K562 (cell line): ENCODE data around the gene CASKIN1. TPM values are rescaled to one million over a fixed set of nuclear protein-coding genes. Genes with fewer than 3 reads are reported as not detected.

ENCODE experiments used
- ATAC-seq: fragments of 200-7000 bp; cut with Tn5 transposase; 3 replicates; pipeline ENCODE4 v1.9.1; 2020; ENCODE audit warnings: moderate library complexity
- BruUV-seq: library from RNA; stranded (reverse); fragments of 400-500 nt; replicated peaks from 2 replicates; lab custom pipeline; 2021; lab: Mats Ljungman, UMichigan
- CTCF ChIA-PET: fragments of 300-600 bp; formaldehyde crosslinking; extraction: SDS; loops from one replicate; lab custom pipeline; 2021; ENCODE audit warnings: low intra/inter-chr PET ratio; lab: Yijun Ruan, JAX
- POLR2A ChIA-PET: fragments of 300-600, 350-650 bp; sonication (Branson Sonifier 250); formaldehyde crosslinking; extraction: SDS; loops from one replicate; lab custom pipeline; 2021; ENCODE audit warnings: antibody characterized with exemption, inconsistent platforms; lab: Yijun Ruan, JAX
- DNase-seq, 4 experiments: peaks; one replicate each; pipeline versions ENCODE4 v3.0.0 to v3.0.0-alpha.2; 2011 to 2018; ENCODE audit warnings: low spot score in 3 of 4, mixed read lengths in 3 of 4; ENCODE audit errors: extremely low read depth in 1 of 4
- FAIRE-seq: peaks from 2 replicates; lab custom pipeline; 2011; peaks lifted over from hg19 to GRCh38; lab: Jason Lieb, UNC
- H2AFZ ChIP-seq: 2 replicates; pipeline ENCODE4 v1.6.0; 2011; ENCODE audit warnings: low read depth, low read length, control low read depth, inconsistent platforms
- H3K27ac ChIP-seq: fragments of 200-600 bp; 3 replicates; pipeline ENCODE4 v1.8.0; 2011; ENCODE audit warnings: low read depth, mild to moderate bottlenecking, control low read depth, inconsistent platforms, low read length, moderate library complexity, mixed read lengths; ENCODE audit errors: extremely low read depth
- H3K27me3 ChIP-seq, 2 experiments: fragments of 300-600 bp in 1 of 2; 2 replicates in 1 of 2; 3 replicates in 1 of 2; pipeline versions ENCODE4 v1.6.0 to v1.8.0; 2011; ENCODE audit warnings: inconsistent platforms in 2 of 2, low read length in 2 of 2, mild to moderate bottlenecking in 1 of 2, mixed read lengths in 1 of 2, moderate library complexity in 1 of 2; ENCODE audit not compliant: control insufficient read depth in 2 of 2, insufficient read depth in 2 of 2
- H3K36me3 ChIP-seq: fragments of 300-600 bp; 3 replicates; pipeline ENCODE4 v1.8.0; 2011; ENCODE audit warnings: mild to moderate bottlenecking, low read length, inconsistent platforms; ENCODE audit not compliant: control insufficient read depth, insufficient read depth
- H3K4me1 ChIP-seq, 2 experiments: fragments of 200-600 bp in 1 of 2; replicated peaks in 1 of 2; 2 replicates in 1 of 2; 3 replicates in 1 of 2; pipeline versions ENCODE4 v1.5.1 to v1.8.0; 2011; ENCODE audit warnings: inconsistent platforms in 2 of 2, low read length in 2 of 2, mild to moderate bottlenecking in 1 of 2, mixed read lengths in 1 of 2, moderate library complexity in 1 of 2; ENCODE audit not compliant: control insufficient read depth in 2 of 2, insufficient read depth in 2 of 2
- H3K4me2 ChIP-seq: 2 replicates; pipeline ENCODE4 v1.6.1; 2011; ENCODE audit warnings: low read length, control low read depth, inconsistent platforms, mixed read lengths; ENCODE audit not compliant: insufficient read depth
- H3K4me3 ChIP-seq: fragments of 200-600 bp; sonication (generic), shearing (Covaris generic); 2 replicates; pipeline ENCODE4 v1.5.1; 2016; ENCODE audit warnings: control low read depth, inconsistent platforms
- H3K79me2 ChIP-seq: fragments of 200-600 bp; 3 replicates; pipeline ENCODE4 v1.8.0; 2011; ENCODE audit warnings: low read length, inconsistent platforms; ENCODE audit not compliant: control insufficient read depth, insufficient read depth
- H3K9ac ChIP-seq, 2 experiments: 2 replicates each; pipeline versions ENCODE4 v1.6.0 to v1.6.1; 2011; ENCODE audit warnings: low read depth in 2 of 2, low read length in 2 of 2, control low read depth in 1 of 2, inconsistent platforms in 1 of 2, mild to moderate bottlenecking in 1 of 2, mixed read lengths in 1 of 2; ENCODE audit not compliant: insufficient read depth in 1 of 2
- H3K9me1 ChIP-seq: one replicate; pipeline ENCODE4 v1.6.0; 2011; ENCODE audit warnings: inconsistent platforms, mild to moderate bottlenecking, low read length, moderate library complexity; ENCODE audit not compliant: control insufficient read depth, insufficient read depth
- H3K9me3 ChIP-seq: replicated peaks from 2 replicates; pipeline ENCODE4 v1.5.1; 2011; ENCODE audit warnings: low read depth, low read length, inconsistent platforms; ENCODE audit not compliant: control insufficient read depth, insufficient read depth
- H4K20me1 ChIP-seq: replicated peaks from 2 replicates; pipeline ENCODE4 v1.6.1; 2011; ENCODE audit warnings: low read length, inconsistent platforms, mixed read lengths; ENCODE audit not compliant: control insufficient read depth, insufficient read depth
- ELF4 ChIP-seq: fragments of 450-650 bp; formaldehyde crosslinking; IDR thresholded peaks from 2 replicates; pipeline ENCODE4 v1.4.0; 2022; ENCODE audit warnings: missing genetic modification characterization
- FOXA3 ChIP-seq, 2 experiments: fragments of 450-650 bp in 1 of 2; sonication (generic) in 1 of 2; formaldehyde crosslinking; IDR thresholded peaks in 1 of 2; conservative IDR thresholded peaks in 1 of 2; 2 replicates each; pipeline versions ENCODE4 v1.4.0 to v1.8.0; 2020 to 2022; ENCODE audit warnings: mild to moderate bottlenecking in 2 of 2, missing genetic modification reagents in 1 of 2
- NKRF ChIP-seq: fragments of 450-650 bp; IDR thresholded peaks from 2 replicates; pipeline ENCODE4 v1.6.1; 2016; ENCODE audit warnings: borderline replicate concordance
- POLR2AphosphoS2 ChIP-seq: IDR thresholded peaks from 2 replicates; pipeline ENCODE4 v1.6.1; 2012; ENCODE audit warnings: low read length, improper control_type of control experiment
- TGIF2 ChIP-seq: sonication (generic); formaldehyde crosslinking; IDR thresholded peaks from 2 replicates; pipeline ENCODE4 v1.8.1; 2022; ENCODE audit warnings: mild to moderate bottlenecking, missing genetic modification reagents, moderate library complexity
- ZKSCAN1 ChIP-seq: fragments of 150-350 bp; IDR thresholded peaks from 2 replicates; pipeline ENCODE4 v1.6.1; 2016; ENCODE audit warnings: low read depth, low read length
- ZNF589 ChIP-seq: fragments of 200-800 bp; sonication (Bioruptor generic); IDR thresholded peaks from 2 replicates; pipeline ENCODE4 v1.6.1; 2016; ENCODE audit warnings: low read depth, missing genetic modification characterization, missing compliant biosample characterization
- WGBS: fragments of 100-300 bp; shearing (Covaris generic); methylation state at CpG from one replicate; pipeline ENCODE4 v1.1.6; 2016; ENCODE audit warnings: low coverage, mixed read lengths; ENCODE audit not compliant: insufficient coverage; ENCODE audit errors: missing lambda C conversion rate; 5-methylcytosine and 5-hydroxymethylcytosine counted together
- in situ Hi-C: fragments of 300-500 bp; cut with MboI; formaldehyde crosslinking; loops from 4 replicates; pipeline ENCODE4 v1.15.0; 2018; ENCODE audit warnings: inconsistent platforms, mixed read lengths
- intact Hi-C: fragments of 100-400 bp; cut with micrococcal nuclease; formaldehyde crosslinking; loops from 2 replicates; pipeline ENCODE4 v1.14.2; 2022
- polyA plus RNA-seq, 8 experiments: library from polyadenylated mRNA; depleted of rRNA in 4 of 8; stranded (reverse) in 5 of 8; unstranded in 3 of 8; fragments of >200 nt; fragmentation: Nextera tagmentation in 2 of 8; fragmentation: Illumina TruSeq in 1 of 8; extraction: Ambion mirVana in 2 of 8; extraction: Trizol in 1 of 8; gene quantifications; 2 replicates each; pipeline versions ENCODE4 v1.2.1 to v1.2.3, GENCODE V29; 2011 to 2014; ENCODE audit warnings: inconsistent platforms in 1 of 8, missing spikeins in 1 of 8
- total RNA-seq, 7 experiments: library from RNA; depleted of rRNA in 6 of 7; stranded (reverse); fragments of >200 nt in 6 of 7; fragmentation: Illumina TruSeq in 2 of 7; extraction: Trizol in 2 of 7; gene quantifications; 2 replicates each; pipeline versions ENCODE4 v1.2.1 to v1.2.3, GENCODE V29; 2011 to 2021; ENCODE audit warnings: low replicate concordance in 1 of 7

CASKIN1 gene
- total and polyA plus RNA-seq, 9 of the 15 experiments (the other 6 are each of a cell fraction or from before 2014, with no cell fraction given) = 0.15 to 4.5 (median 1.5) TPM; not detected in 2

GRCh38 chr16:2175454-2175853 is 21.0 kb downstream of the CASKIN1 start:
- H3K27me3 ChIP-seq = no peaks in the 10 kb centered on the region
- 83% methylated on average over 8 of the region's 10 CpGs for WGBS
- ChIA-PET POLR2A (interaction anchor here (0.5 to 4.3 kb wide), 3 partner anchors 13 to 143 kb away, joined by 3 to 27 read pairs (median 5); partner anchors contain the start of gene TRAF7), CTCF (no interaction called here)
- H3K27ac ChIP-seq = no peak overlapping the region
- H3K9ac ChIP-seq = no peak overlapping the region; a peak in 1 of 4 replicates
- BruUV-seq = no TSS peak
- FAIRE-seq (no peak), DNase-seq (no peak), ATAC-seq (no peak)
- no peak overlapping the region for H2AFZ ChIP-seq
- H3K4me3 ChIP-seq = no peak overlapping the region
- intact Hi-C loops (no loop called here), in situ Hi-C loops (no loop called here)
- no peaks in the 10 kb centered on the region for H3K9me3 ChIP-seq
- peaks cover 68% of the 10 kb centered on the region; the same call in 1 of the 3 replicates for H3K36me3 ChIP-seq
- H3K4me2 ChIP-seq = no peak overlapping the region
- H3K4me1 ChIP-seq = peaks cover 0 to 65% of the 10 kb centered on the region in 2 experiments; a peak in 2 of 5 replicates
- H4K20me1 ChIP-seq = no peaks in the 10 kb centered on the region; the same call in 1 of the 2 replicates
- H3K79me2 ChIP-seq = no peaks in the 10 kb centered on the region
- no peaks in the 10 kb centered on the region for H3K9me1 ChIP-seq
- TF ChIP-seq TGIF2 (CRISPR knock-in tag) = no peak
- no peak for TF ChIP-seq ZNF589 (CRISPR knock-in tag)
- TF ChIP-seq FOXA3 (CRISPR knock-in tag; conservative IDR thresholded peaks at IDR 0.05 in 1 of 2, IDR thresholded peaks at IDR 0.05 in 1 of 2) = no peak
- TF ChIP-seq NKRF = no peak
- no peak for TF ChIP-seq POLR2AphosphoS2
- TF ChIP-seq ELF4 = no peak
- no peak for TF ChIP-seq ZKSCAN1
